ENCODE results near the gene MOGAT1. TPM values are rescaled to one million over a fixed set of nuclear protein-coding genes. Genes with fewer than 3 reads are reported as not detected.

Gene MOGAT1
- total and polyA plus RNA-seq, 2 of the 8 experiments (the other 6 are each of a cell fraction or from before 2014, with no cell fraction given): 0.11 to 0.67 TPM

DNA sequence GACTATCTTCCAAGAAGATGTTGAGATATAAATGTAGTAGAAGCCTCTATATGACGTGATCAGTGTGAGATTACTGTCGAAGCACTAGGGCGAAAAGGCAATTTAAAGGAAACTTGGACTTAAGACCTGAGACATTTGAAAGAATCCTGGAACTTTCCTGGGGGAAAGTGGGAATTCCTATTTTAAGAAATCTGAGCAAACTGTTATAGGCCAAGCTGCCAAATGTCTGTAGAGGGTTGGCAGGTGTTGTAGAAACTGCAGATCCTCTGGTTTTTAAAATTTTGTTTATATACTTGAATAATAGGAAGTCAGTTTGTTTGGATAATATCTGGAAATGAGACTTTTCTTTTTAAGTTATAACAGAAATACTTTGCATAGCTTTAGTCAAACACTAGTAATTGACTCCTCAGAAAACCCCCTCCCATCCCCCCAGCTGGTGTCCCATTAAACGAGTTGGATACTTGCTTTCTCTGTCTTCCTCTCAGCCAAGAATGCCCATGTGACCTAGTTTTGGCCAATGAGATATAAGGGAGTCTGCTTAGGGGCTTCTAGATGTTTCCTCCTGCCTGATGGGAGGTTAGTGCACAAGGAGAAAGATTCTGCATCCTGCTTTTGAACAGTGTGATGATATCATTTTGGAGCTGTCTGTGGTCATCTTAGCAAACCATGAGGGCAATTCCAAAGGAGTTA lies 61.2 kb downstream of the MOGAT1 start:
- Histone ChIP-seq H3K79me1 (ENCODE audit: low read depth, low read length) (no peaks in the 10 kb centered on the region), H2BK15ac (ENCODE audit: low read length) (no peak overlapping the region), H4K20me1 (replicated peaks in 1 of 2; ENCODE audit: control insufficient read depth in 1 of 2, insufficient read depth in 2 of 2, low read length in 2 of 2) (no peaks in the 10 kb centered on the region), H3K27me3 (replicated peaks in 1 of 4; ENCODE audit: control insufficient read depth in 3 of 4, extremely low read depth in 1 of 4, insufficient read depth in 3 of 4, low read length in 3 of 4) (no peaks in the 10 kb centered on the region), H2AFZ (ENCODE audit: low read length) (no peak overlapping the region), H2BK5ac (ENCODE audit: low read depth, low read length) (no peak overlapping the region), H4K5ac (ENCODE audit: insufficient read length, low read depth, low read length) (no peak overlapping the region), H3K56ac (replicated peaks; ENCODE audit: insufficient read length, low read depth, low read length) (no peak overlapping the region), H4K91ac (replicated peaks; ENCODE audit: insufficient read length, low read length) (no peak overlapping the region), H3K79me2 (ENCODE audit: control insufficient read depth in 1 of 2, insufficient read depth in 2 of 2, low read length in 2 of 2) (no peaks in the 10 kb centered on the region), H3K4ac (replicated peaks; ENCODE audit: insufficient read length, low read depth, low read length) (no peak overlapping the region), H3K9me3 (ENCODE audit: insufficient read depth in 2 of 2, low read depth in 1 of 2, low read length in 1 of 2) (no peaks in the 10 kb centered on the region), H3K4me3 (ENCODE audit: extremely low read depth in 1 of 4, insufficient read depth in 2 of 4, low read depth in 3 of 4, low read length in 4 of 4) (no peak overlapping the region), H3K23me2 (ENCODE audit: low read depth, low read length) (no peaks in the 10 kb centered on the region), H2BK120ac (replicated peaks; ENCODE audit: low read depth, low read length) (no peak overlapping the region), H3K27ac (ENCODE audit: low read depth, low read length) (no peak overlapping the region), H3K4me1 (replicated peaks in 1 of 4; ENCODE audit: control insufficient read depth in 3 of 4, insufficient read depth in 4 of 4, low read length in 3 of 4) (no peaks in the 10 kb centered on the region), H2BK20ac (ENCODE audit: low read length) (no peak overlapping the region), H3K4me2 (ENCODE audit: insufficient read depth in 1 of 2, low read depth in 2 of 2, low read length in 2 of 2) (no peak overlapping the region), H4K8ac (ENCODE audit: extremely low read depth, insufficient read depth, low read length) (no peak overlapping the region), H3K14ac (ENCODE audit: insufficient read length) (no peak overlapping the region), H3K18ac (ENCODE audit: extremely low read depth, low read length) (no peak overlapping the region), H3K9ac (replicated peaks in 1 of 4; ENCODE audit: extremely low read depth in 1 of 4, low read depth in 3 of 4, low read length in 3 of 4) (no peak overlapping the region), H2BK12ac (ENCODE audit: low read depth, low read length) (no peak overlapping the region), H3K23ac (ENCODE audit: insufficient read length) (no peak overlapping the region), H2AK5ac (ENCODE audit: low read depth, low read length) (no peak overlapping the region), H3K36me3 (ENCODE audit: control insufficient read depth in 2 of 4, insufficient read depth in 4 of 4, low read length in 3 of 4) (no peaks in the 10 kb centered on the region)
- DNase-seq (ENCODE audit: low read depth in 1 of 2, low spot score in 2 of 2) (no peak), FAIRE-seq (no peak)
- TF ChIP-seq CBX5 (IDR thresholded peaks at IDR 0.05; ENCODE audit: low read depth, low read length) (no peak), USF2 (IDR thresholded peaks at IDR 0.05; ENCODE audit: low read length) (0 out of 2 replicates have a peak, but pooled peaks have one; percentile 29), SAP30 (IDR thresholded peaks at IDR 0.05; ENCODE audit: insufficient read depth, insufficient replicate concordance, low read length) (no peak)
- CTCF ChIA-PET (ENCODE audit: partially characterized antibody): interaction anchor here (0.9 kb wide), 1 partner anchor 9 kb away, joined by 4 read pairs; no protein-coding TSS in a partner anchor
- POLR2A ChIA-PET (ENCODE audit: partially characterized antibody): no interaction called here
- WGBS, 2 experiments (ENCODE audit: extremely low coverage in 1 of 2, insufficient coverage in 1 of 2, insufficient read length in 1 of 2, insufficient replicate concordance in 2 of 2, low coverage in 1 of 2, low lambda C conversion rate in 2 of 2, missing lambda C conversion rate in 1 of 2): 88% methylated on average over 4 of the region's 4 CpGs; no CpG with 5 or more reads in 1 of the 2 experiments
